Measurements from ENCODE around the gene ABCC1.

The ABCC1 gene

DNA sequence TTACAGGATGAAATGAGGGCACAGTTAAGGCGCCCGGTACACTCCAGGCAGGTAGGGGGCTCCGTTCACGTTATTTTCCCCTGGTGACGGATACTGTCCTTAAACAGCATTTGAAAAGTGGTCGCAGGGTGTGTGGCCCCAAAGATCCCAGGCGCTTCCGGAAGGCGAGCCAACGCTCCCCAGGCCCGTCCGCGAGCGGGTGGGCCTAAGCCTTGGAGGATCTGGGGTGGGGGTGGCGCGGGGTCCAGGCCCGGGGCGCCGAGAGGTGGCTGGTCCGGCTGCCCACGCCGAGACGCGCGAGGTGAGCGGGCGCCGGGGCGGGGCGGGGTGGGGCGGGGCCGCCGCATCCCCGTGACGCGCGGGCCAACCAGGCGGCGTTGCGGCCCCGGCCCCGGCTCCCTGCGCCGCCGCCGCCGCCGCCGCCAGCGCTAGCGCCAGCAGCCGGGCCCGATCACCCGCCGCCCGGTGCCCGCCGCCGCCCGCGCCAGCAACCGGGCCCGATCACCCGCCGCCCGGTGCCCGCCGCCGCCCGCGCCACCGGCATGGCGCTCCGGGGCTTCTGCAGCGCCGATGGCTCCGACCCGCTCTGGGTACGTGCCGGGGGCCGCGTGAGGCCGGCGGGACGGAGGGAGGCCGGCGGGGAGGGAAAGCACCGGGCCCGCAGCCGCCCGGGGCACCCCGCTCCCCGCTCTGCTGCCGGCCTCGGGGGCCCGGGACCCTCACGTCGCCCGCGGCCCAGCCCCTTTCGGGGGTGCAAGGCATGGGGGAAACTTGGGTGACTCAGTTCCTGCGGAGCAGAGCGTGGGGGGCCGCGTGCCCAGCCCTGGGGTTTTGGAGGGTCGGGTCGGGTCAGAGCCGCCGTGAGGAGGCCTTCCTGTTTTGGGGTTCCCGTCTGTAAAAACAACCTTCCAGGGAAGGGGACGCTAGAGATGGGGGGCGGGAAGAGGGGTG, at the start of gene ABCC1:
Gene ABCC1, plus strand, starts transcription at position 407 of the 951 bp plus-strand sequence. Its CDS starts 136 bp downstream, at position 543.
- H3K27me3 ChIP-seq (ENCODE audit: insufficient read depth, insufficient read length) = peaks cover 4% of the 10 kb centered on the region
- peaks cover 4% of the 10 kb centered on the region for H3K36me3 ChIP-seq (ENCODE audit: insufficient read depth, insufficient read length, low read length)
- no peak for TF ChIP-seq ZNF274 (IDR thresholded peaks at IDR 0.05; ENCODE audit: low read depth, low read length)
- no peak for TF ChIP-seq YY1 (IDR thresholded peaks at IDR 0.05; ENCODE audit: insufficient read depth, insufficient read length)
- TF ChIP-seq SUZ12 (IDR thresholded peaks at IDR 0.05; ENCODE audit: extremely low read depth, insufficient read depth, insufficient read length) = no peak
- no peaks in the 10 kb centered on the region for H3K9me3 ChIP-seq (ENCODE audit: insufficient read depth, low read length)
- H3K9ac ChIP-seq (ENCODE audit: insufficient read length, low read depth) = peak within 1 kb of the TSS; percentile 87
- H3K4me3 ChIP-seq (ENCODE audit: insufficient read length, low read depth) = peak within 1 kb of the TSS; percentile 78
- peaks cover 5% of the 10 kb centered on the region for H3K4me1 ChIP-seq (ENCODE audit: insufficient read depth, insufficient read length)
- DNase-seq (ENCODE audit: low read depth, low spot score) = no peak

DNA sequence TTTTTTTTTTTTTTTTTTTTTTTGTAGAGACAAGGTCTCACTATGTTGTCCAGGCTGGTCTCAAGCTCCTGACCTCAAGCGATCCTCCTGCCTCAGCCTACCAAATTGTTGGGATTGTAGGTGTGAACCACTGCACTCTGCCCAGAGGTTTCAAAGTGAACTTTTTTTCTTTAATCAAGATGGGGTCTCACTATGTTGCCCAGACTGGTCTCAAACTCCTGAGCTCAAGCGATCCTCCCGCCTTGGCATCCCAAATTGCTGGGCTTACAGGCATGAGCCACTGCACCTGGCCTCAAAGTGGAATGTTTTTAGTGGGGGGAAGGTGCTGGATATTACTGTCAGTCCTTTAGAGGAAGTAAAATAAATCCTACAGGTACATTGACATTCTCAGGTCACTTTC, 49.1 kb upstream of the ABCC1 start:
- H3K36me3 ChIP-seq (ENCODE audit: insufficient read depth, insufficient read length, low read length) = no peaks in the 10 kb centered on the region
- TF ChIP-seq YY1 (IDR thresholded peaks at IDR 0.05; ENCODE audit: insufficient read depth, insufficient read length) = no peak
- TF ChIP-seq ZNF274 (IDR thresholded peaks at IDR 0.05; ENCODE audit: low read depth, low read length) = no peak
- no peak for TF ChIP-seq SUZ12 (IDR thresholded peaks at IDR 0.05; ENCODE audit: extremely low read depth, insufficient read depth, insufficient read length)
- H3K4me3 ChIP-seq (ENCODE audit: insufficient read length, low read depth) = no peak overlapping the region
- no peak overlapping the region for H3K9ac ChIP-seq (ENCODE audit: insufficient read length, low read depth)
- DNase-seq (ENCODE audit: low read depth, low spot score) = no peak
- no peaks in the 10 kb centered on the region for H3K27me3 ChIP-seq (ENCODE audit: insufficient read depth, insufficient read length)
- H3K4me1 ChIP-seq (ENCODE audit: insufficient read depth, insufficient read length) = no peaks in the 10 kb centered on the region
- no peaks in the 10 kb centered on the region for H3K9me3 ChIP-seq (ENCODE audit: insufficient read depth, low read length)

DNA sequence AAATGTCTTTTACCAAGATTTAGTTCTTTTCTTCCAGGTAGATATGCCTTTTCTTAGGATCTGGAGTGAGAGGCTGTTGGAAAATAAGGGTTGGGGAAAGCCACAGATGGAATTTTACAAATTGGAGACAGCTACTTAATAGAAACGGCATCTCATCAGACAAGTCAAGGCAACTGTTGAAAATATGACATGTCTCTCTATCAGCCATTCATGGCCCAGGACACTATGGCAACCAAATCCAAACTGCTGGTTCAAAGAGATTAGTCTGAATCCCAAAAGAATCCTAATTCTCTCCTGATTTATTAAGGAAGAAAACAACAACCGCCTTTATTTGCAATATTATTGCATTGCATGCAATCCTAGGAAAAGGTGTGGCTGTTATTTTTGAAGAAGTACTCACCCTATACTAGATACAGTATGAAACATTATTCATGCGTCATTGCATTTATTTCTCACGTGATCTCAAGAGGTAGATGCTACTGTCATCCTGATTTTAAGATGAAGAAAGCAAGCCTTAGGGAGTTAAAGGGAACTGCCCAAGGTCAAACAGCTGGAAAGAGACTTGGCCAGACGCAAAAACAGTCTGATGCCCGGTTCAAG, 48.4 kb upstream of the ABCC1 start:
- no peak overlapping the region for H3K9ac ChIP-seq (ENCODE audit: insufficient read length, low read depth)
- H3K4me3 ChIP-seq (ENCODE audit: insufficient read length, low read depth) = no peak overlapping the region
- no peaks in the 10 kb centered on the region for H3K27me3 ChIP-seq (ENCODE audit: insufficient read depth, insufficient read length)
- no peak for DNase-seq (ENCODE audit: low read depth, low spot score)
- no peaks in the 10 kb centered on the region for H3K9me3 ChIP-seq (ENCODE audit: insufficient read depth, low read length)
- no peaks in the 10 kb centered on the region for H3K36me3 ChIP-seq (ENCODE audit: insufficient read depth, insufficient read length, low read length)
- no peaks in the 10 kb centered on the region for H3K4me1 ChIP-seq (ENCODE audit: insufficient read depth, insufficient read length)
- TF ChIP-seq YY1 (IDR thresholded peaks at IDR 0.05; ENCODE audit: insufficient read depth, insufficient read length) (no peak), SUZ12 (IDR thresholded peaks at IDR 0.05; ENCODE audit: extremely low read depth, insufficient read depth, insufficient read length) (no peak), ZNF274 (IDR thresholded peaks at IDR 0.05; ENCODE audit: low read depth, low read length) (no peak)

DNA sequence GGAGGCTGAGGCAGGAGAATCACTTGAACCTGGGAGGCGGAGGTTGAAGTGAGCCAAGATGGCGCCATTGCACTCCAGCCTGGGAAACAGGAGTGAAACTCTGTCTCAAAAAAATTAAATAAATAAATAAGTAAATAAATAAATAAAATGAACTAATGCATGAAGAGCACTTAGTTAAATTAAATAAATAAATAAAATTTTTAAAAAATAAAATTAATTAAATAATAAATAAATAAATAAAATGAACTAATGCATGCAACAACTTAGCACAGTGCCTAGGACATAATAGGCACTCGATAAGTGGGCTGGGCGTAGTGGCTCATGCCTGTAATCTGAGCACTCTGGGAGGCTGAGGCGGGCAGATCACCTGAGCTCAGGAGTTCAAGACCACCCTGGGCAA, 45.5 kb upstream of the ABCC1 start:
- H3K36me3 ChIP-seq (ENCODE audit: insufficient read depth, insufficient read length, low read length) = no peaks in the 10 kb centered on the region
- no peaks in the 10 kb centered on the region for H3K9me3 ChIP-seq (ENCODE audit: insufficient read depth, low read length)
- DNase-seq (ENCODE audit: low read depth, low spot score) = no peak
- H3K27me3 ChIP-seq (ENCODE audit: insufficient read depth, insufficient read length) = no peaks in the 10 kb centered on the region
- no peak overlapping the region for H3K9ac ChIP-seq (ENCODE audit: insufficient read length, low read depth)
- no peak overlapping the region for H3K4me3 ChIP-seq (ENCODE audit: insufficient read length, low read depth)
- TF ChIP-seq SUZ12 (IDR thresholded peaks at IDR 0.05; ENCODE audit: extremely low read depth, insufficient read depth, insufficient read length) = no peak
- no peak for TF ChIP-seq ZNF274 (IDR thresholded peaks at IDR 0.05; ENCODE audit: low read depth, low read length)
- no peak for TF ChIP-seq YY1 (IDR thresholded peaks at IDR 0.05; ENCODE audit: insufficient read depth, insufficient read length)
- H3K4me1 ChIP-seq (ENCODE audit: insufficient read depth, insufficient read length) = no peaks in the 10 kb centered on the region

DNA sequence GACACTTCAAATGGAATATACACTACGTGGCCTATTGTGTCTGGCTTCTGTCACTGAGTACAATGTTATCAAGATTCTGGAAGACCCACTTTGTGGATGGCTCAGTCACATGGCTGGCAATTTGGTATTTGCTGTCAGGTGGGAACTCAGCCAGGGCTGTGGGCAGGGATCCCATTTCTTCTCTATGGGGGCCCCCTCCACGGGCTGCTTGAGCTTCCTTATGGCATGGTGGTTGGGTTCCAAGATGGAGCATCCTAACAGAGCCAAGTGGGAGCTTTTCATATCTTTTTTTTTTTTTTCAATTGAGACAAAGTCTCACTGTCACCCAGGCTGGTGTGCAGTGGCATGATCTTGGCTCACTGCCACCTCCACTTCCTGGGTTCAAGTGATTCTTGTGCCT, 43.0 kb upstream of the ABCC1 start:
- H3K36me3 ChIP-seq (ENCODE audit: insufficient read depth, insufficient read length, low read length) = no peaks in the 10 kb centered on the region
- no peaks in the 10 kb centered on the region for H3K27me3 ChIP-seq (ENCODE audit: insufficient read depth, insufficient read length)
- H3K9ac ChIP-seq (ENCODE audit: insufficient read length, low read depth) = no peak overlapping the region
- no peaks in the 10 kb centered on the region for H3K9me3 ChIP-seq (ENCODE audit: insufficient read depth, low read length)
- DNase-seq (ENCODE audit: low read depth, low spot score) = no peak
- TF ChIP-seq YY1 (IDR thresholded peaks at IDR 0.05; ENCODE audit: insufficient read depth, insufficient read length) (no peak), SUZ12 (IDR thresholded peaks at IDR 0.05; ENCODE audit: extremely low read depth, insufficient read depth, insufficient read length) (no peak)
- no peaks in the 10 kb centered on the region for H3K4me1 ChIP-seq (ENCODE audit: insufficient read depth, insufficient read length)
- H3K4me3 ChIP-seq (ENCODE audit: insufficient read length, low read depth) = no peak overlapping the region

DNA sequence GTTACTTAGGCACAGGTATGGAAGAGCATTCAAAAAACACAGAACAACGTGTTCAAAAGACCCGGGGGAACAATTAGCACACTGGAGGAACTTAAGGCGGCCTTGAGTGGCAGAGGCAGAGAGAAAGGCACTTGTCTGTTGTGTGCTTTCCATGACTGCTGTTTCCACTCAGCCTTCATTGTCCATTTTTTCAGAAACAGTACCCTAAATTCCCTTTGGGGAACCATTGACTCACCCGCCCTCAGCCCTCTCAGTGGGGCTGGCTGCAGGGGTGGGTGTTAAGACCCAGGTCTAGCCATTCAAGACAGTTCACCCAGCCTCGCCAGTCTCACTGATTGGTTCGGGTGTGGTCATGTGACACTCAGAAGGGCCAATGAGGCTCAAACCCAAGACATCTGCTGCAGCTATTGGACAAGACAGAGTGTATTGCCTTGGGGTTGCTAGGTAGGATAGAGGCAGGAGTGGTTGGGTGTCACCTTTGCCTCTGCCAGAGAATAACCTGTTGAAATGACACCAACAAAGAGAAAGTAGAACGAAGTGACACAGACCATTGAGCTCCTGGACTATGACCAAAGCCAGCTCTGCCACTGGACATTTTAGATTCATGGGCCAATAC, 41.4 kb upstream of the ABCC1 start:
- Histone ChIP-seq H3K4me1 (ENCODE audit: insufficient read depth, insufficient read length) (no peaks in the 10 kb centered on the region), H3K9ac (ENCODE audit: insufficient read length, low read depth) (no peak overlapping the region), H3K4me3 (ENCODE audit: insufficient read length, low read depth) (no peak overlapping the region), H3K27me3 (ENCODE audit: insufficient read depth, insufficient read length) (no peaks in the 10 kb centered on the region), H3K36me3 (ENCODE audit: insufficient read depth, insufficient read length, low read length) (no peaks in the 10 kb centered on the region), H3K9me3 (ENCODE audit: insufficient read depth, low read length) (no peaks in the 10 kb centered on the region)
- TF ChIP-seq ZNF274 (IDR thresholded peaks at IDR 0.05; ENCODE audit: low read depth, low read length) (no peak), YY1 (IDR thresholded peaks at IDR 0.05; ENCODE audit: insufficient read depth, insufficient read length) (no peak), SUZ12 (IDR thresholded peaks at IDR 0.05; ENCODE audit: extremely low read depth, insufficient read depth, insufficient read length) (no peak)
- DNase-seq (ENCODE audit: low read depth, low spot score) = no peak

DNA sequence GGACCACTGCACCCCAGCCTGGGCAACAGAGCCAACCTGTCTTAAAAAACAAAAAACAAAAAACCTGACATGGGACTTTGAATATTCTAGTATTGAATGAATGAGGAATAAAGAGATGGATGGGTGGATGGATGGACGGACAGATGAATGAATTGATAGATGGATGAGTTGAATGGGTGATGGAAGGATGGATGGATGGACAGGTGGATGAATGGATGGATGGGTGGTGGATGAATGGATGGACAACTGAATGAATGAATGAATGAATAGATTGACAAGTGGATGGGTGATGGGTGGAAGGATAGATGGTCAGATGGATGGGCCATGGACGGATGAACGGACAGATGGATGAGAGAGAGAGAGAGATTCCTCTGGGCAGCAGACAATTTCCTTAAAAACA, 38.2 kb upstream of the ABCC1 start:
- H3K9me3 ChIP-seq (ENCODE audit: insufficient read depth, low read length) = no peaks in the 10 kb centered on the region; the same call in 1 of the 2 replicates
- H3K36me3 ChIP-seq (ENCODE audit: insufficient read depth, insufficient read length, low read length) = no peaks in the 10 kb centered on the region
- TF ChIP-seq ZNF274 (IDR thresholded peaks at IDR 0.05; ENCODE audit: low read depth, low read length) (no peak), SUZ12 (IDR thresholded peaks at IDR 0.05; ENCODE audit: extremely low read depth, insufficient read depth, insufficient read length) (no peak), YY1 (IDR thresholded peaks at IDR 0.05; ENCODE audit: insufficient read depth, insufficient read length) (no peak)
- no peak overlapping the region for H3K9ac ChIP-seq (ENCODE audit: insufficient read length, low read depth)
- no peaks in the 10 kb centered on the region for H3K27me3 ChIP-seq (ENCODE audit: insufficient read depth, insufficient read length)
- H3K4me3 ChIP-seq (ENCODE audit: insufficient read length, low read depth) = no peak overlapping the region
- H3K4me1 ChIP-seq (ENCODE audit: insufficient read depth, insufficient read length) = no peaks in the 10 kb centered on the region
- no peak for DNase-seq (ENCODE audit: low read depth, low spot score)

Measured in NT2/D1 (cell line).